Endothelial cell of umbilical vein (primary cell): ENCODE measurements around the gene PTPRK. TPM values are rescaled to one million over a fixed set of nuclear protein-coding genes. Genes with fewer than 3 reads are reported as not detected.
A peak's percentile ranks its signal among the peaks of the same experiment; 100 is the strongest.

Experiments used
- BruUV-seq: library from RNA; stranded (reverse); fragments of 400-500 nt; replicated peaks from 2 replicates; lab custom pipeline; 2021; lab: Mats Ljungman, UMichigan
- CTCF ChIA-PET: fragments of 300-600, 350-600 bp; sonication (Branson Sonifier 250); formaldehyde crosslinking; loops from one replicate; lab custom pipeline; 2021; ENCODE audit warnings: antibody characterized with exemption, inconsistent platforms; lab: Charles Lee
- POLR2A ChIA-PET: fragments of 300-600, 350-600 bp; sonication (Branson Sonifier 250); formaldehyde crosslinking; loops from one replicate; lab custom pipeline; 2021; ENCODE audit warnings: antibody characterized with exemption, inconsistent platforms; lab: Charles Lee
- DNase-seq: peaks from one replicate; pipeline ENCODE4 v3.0.0-alpha.2; 2011; ENCODE audit warnings: low read depth, low spot score
- FAIRE-seq: peaks from 2 replicates; lab custom pipeline; 2011; peaks lifted over from hg19 to GRCh38; lab: Jason Lieb, UNC
- H2AFZ ChIP-seq: 2 replicates; pipeline ENCODE4 v1.6.0; 2012; ENCODE audit warnings: low read depth, low read length, control low read depth, inconsistent platforms
- H3K27ac ChIP-seq: 2 replicates; pipeline ENCODE4 v1.5.1; 2011; ENCODE audit warnings: low read depth, mild to moderate bottlenecking, control low read depth, low read length, moderate library complexity; ENCODE audit not compliant: insufficient read depth
- H3K27me3 ChIP-seq, 2 experiments: 2 replicates each; pipeline versions ENCODE4 v1.6.0 to v1.6.1; 2011; ENCODE audit warnings: low read length in 2 of 2, mixed read lengths in 1 of 2; ENCODE audit not compliant: control insufficient read depth in 2 of 2, insufficient read depth in 2 of 2
- H3K36me3 ChIP-seq, 2 experiments: 2 replicates in 1 of 2; 3 replicates in 1 of 2; pipeline ENCODE4 v1.5.1; 2011; ENCODE audit warnings: low read length in 2 of 2, mild to moderate bottlenecking in 1 of 2, moderate library complexity in 1 of 2; ENCODE audit not compliant: control insufficient read depth in 2 of 2, insufficient read depth in 2 of 2; ENCODE audit errors: extremely low read depth in 1 of 2
- H3K4me1 ChIP-seq: 3 replicates; pipeline ENCODE4 v1.5.1; 2011; ENCODE audit warnings: mild to moderate bottlenecking, low read length; ENCODE audit not compliant: control insufficient read depth, insufficient read depth; ENCODE audit errors: extremely low read depth
- H3K4me2 ChIP-seq: 2 replicates; pipeline ENCODE4 v1.6.1; 2011; ENCODE audit warnings: low read length, control low read depth, mixed read lengths; ENCODE audit not compliant: insufficient read depth
- H3K4me3 ChIP-seq, 3 experiments: fragments of 200-600 bp in 1 of 3; sonication (generic), shearing (Covaris generic) in 1 of 3; replicated peaks in 1 of 3; 2 replicates each; pipeline ENCODE4 v1.5.1; 2011 to 2016; ENCODE audit warnings: control low read depth in 3 of 3, low read length in 3 of 3, mild to moderate bottlenecking in 2 of 3, inconsistent platforms in 1 of 3, low read depth in 1 of 3, moderate library complexity in 1 of 3; ENCODE audit not compliant: insufficient read depth in 1 of 3
- H3K79me2 ChIP-seq: 2 replicates; pipeline ENCODE4 v1.6.0; 2012; ENCODE audit warnings: low read length, inconsistent platforms; ENCODE audit not compliant: control insufficient read depth, insufficient read depth
- H3K9ac ChIP-seq: replicated peaks from 2 replicates; pipeline ENCODE3; 2011; ENCODE audit warnings: low read length, control low read depth; ENCODE audit not compliant: insufficient read depth; ENCODE audit errors: extremely low read depth
- H3K9me1 ChIP-seq: replicated peaks from 3 replicates; pipeline ENCODE4 v1.6.0; 2011; ENCODE audit warnings: mild to moderate bottlenecking, low read length; ENCODE audit not compliant: control insufficient read depth, insufficient read depth; ENCODE audit errors: extremely low read depth
- H3K9me3 ChIP-seq: replicated peaks from 2 replicates; pipeline ENCODE4 v1.5.1; 2012; ENCODE audit warnings: low read length, inconsistent platforms; ENCODE audit not compliant: control insufficient read depth, insufficient read depth
- H4K20me1 ChIP-seq: replicated peaks from 2 replicates; pipeline ENCODE3; 2011; ENCODE audit warnings: mild to moderate bottlenecking, low read length; ENCODE audit not compliant: control insufficient read depth, insufficient read depth; ENCODE audit errors: extremely low read depth
- CTCF ChIP-seq, 2 donors: IDR thresholded peaks; 1 replicate in 1 of 2; 2 replicates in 1 of 2; pipeline ENCODE4 v1.5.1; 2011; ENCODE audit warnings: low read length in 2 of 2, mild to moderate bottlenecking in 2 of 2, moderate library complexity in 2 of 2, control low read depth in 1 of 2, inconsistent platforms in 1 of 2, low read depth in 1 of 2; ENCODE audit not compliant: insufficient read depth in 1 of 2; ENCODE audit errors: extremely low read depth in 1 of 2
- GATA2 ChIP-seq: IDR thresholded peaks from 2 replicates; pipeline ENCODE4 v1.7.0; 2011; ENCODE audit warnings: low read depth, mild to moderate bottlenecking, moderate library complexity, mixed read lengths, low read length; ENCODE audit not compliant: insufficient read length, insufficient read depth
- MYC ChIP-seq: IDR thresholded peaks from one replicate; pipeline ENCODE4 v1.6.1; 2011; ENCODE audit warnings: mild to moderate bottlenecking, low read depth, low read length
- POLR2A ChIP-seq: IDR thresholded peaks from 2 replicates; pipeline ENCODE4 v1.6.1; 2012; ENCODE audit warnings: low read depth, mild to moderate bottlenecking, control low read depth, low read length
- POLR2AphosphoS5 ChIP-seq: IDR thresholded peaks from 2 replicates; pipeline ENCODE4 v1.6.1; 2012; ENCODE audit warnings: low read depth, mild to moderate bottlenecking, control low read depth, low read length, moderate library complexity; ENCODE audit not compliant: insufficient read depth
- dilution Hi-C: fragments of 300-500 bp; cut with MboI; formaldehyde crosslinking; loops from one replicate; pipeline ENCODE4 v1.15.0; 2019; ENCODE audit warnings: low sequenced_read_pairs; ENCODE audit not compliant: extremely low pct_ligation_motif_present
- intact Hi-C: fragments of 100-400 bp; cut with micrococcal nuclease; formaldehyde crosslinking; loops from one replicate; pipeline ENCODE4 v1.10.0; 2022
- polyA plus RNA-seq, 4 experiments: library from polyadenylated mRNA; depleted of rRNA in 3 of 4; stranded (reverse) in 3 of 4; unstranded in 1 of 4; fragments of >200 nt; gene quantifications; 2 replicates each; pipeline versions ENCODE4 v1.2.1 to v1.2.3, GENCODE V29; 2011 to 2012; ENCODE audit warnings: missing spikeins in 1 of 4
- total RNA-seq: library from RNA; stranded (reverse); gene quantifications from 2 replicates; pipeline ENCODE4 v1.2.3, GENCODE V29; 2021

The PTPRK gene
- total and polyA plus RNA-seq, 2 donors (not counting 3 experiments of a cell fraction or from before 2014, with no cell fraction given) = 15.2 to 74.0 TPM

GRCh38 chr6:128519132-128519930 is 1.1 kb downstream of the PTPRK start:
- Histone ChIP-seq H3K27me3 (no peaks in the 10 kb centered on the region), H3K9me3 (no peaks in the 10 kb centered on the region), H4K20me1 (peaks cover 4% of the 10 kb centered on the region), H3K36me3 (no peaks in the 10 kb centered on the region), H3K9ac (peak overlapping the region; percentile 99), H3K4me3 (peak overlapping the region; percentile 87 to 99 (median 98)), H3K9me1 (no peaks in the 10 kb centered on the region), H3K4me2 (peak overlapping the region; percentile 97), H2AFZ (peak overlapping the region; percentile 83), H3K27ac (peak overlapping the region; percentile 98), H3K4me1 (peaks cover 45% of the 10 kb centered on the region), H3K79me2 (peaks cover 57% of the 10 kb centered on the region)
- POLR2A ChIA-PET = interaction anchor here (0.9 to 1.9 kb wide), 2 partner anchors 11 to 38 kb away, joined by 3 to 8 read pairs; no protein-coding TSS in a partner anchor
- DNase-seq = peak; percentile 69
- no TSS peak for BruUV-seq
- dilution Hi-C loops = no loop called here
- no peak for FAIRE-seq
- CTCF ChIA-PET = interaction anchor here (0.6 to 4.1 kb wide), 17 partner anchors 9 to 782 kb away, joined by 3 to 62 read pairs (median 4); no protein-coding TSS in a partner anchor
- intact Hi-C loops = loop anchor here (1.0 to 5.0 kb wide), 5 partner anchors 28 to 312 kb away; no protein-coding TSS in a partner anchor
- TF ChIP-seq MYC (no peak), POLR2A (no peak), POLR2AphosphoS5 (peak; percentile 18), GATA2 (no peak), CTCF (IDR thresholded peaks at IDR 0.05; ENCODE audit: extremely low read depth in 1 of 2, insufficient read depth in 1 of 2, low read depth in 1 of 2, low read length in 2 of 2) (peak in 1 of 2 donors; percentile 19)
